IMR-90 (cell line): ENCODE results near the gene CKAP2L. TPM values are rescaled to one million over a fixed set of nuclear protein-coding genes. Genes with fewer than 3 reads are reported as not detected.

Experiments
- ATAC-seq: fragments of 200-7000 bp; cut with Tn5 transposase; 2 replicates; pipeline ENCODE4 v1.9.1; 2020; ENCODE audit warnings: low read depth, mild to moderate bottlenecking, moderate library complexity
- BruUV-seq: library from RNA; stranded (reverse); fragments of 400-500 nt; replicated peaks from 2 replicates; lab custom pipeline; 2021; lab: Mats Ljungman, UMichigan
- CTCF ChIA-PET: fragments of 300-600 bp; formaldehyde crosslinking; extraction: SDS; loops from one replicate; lab custom pipeline; 2021; ENCODE audit warnings: antibody characterized with exemption; lab: Yijun Ruan, JAX
- POLR2A ChIA-PET: fragments of 300-600 bp; sonication (Branson Sonifier 250); formaldehyde crosslinking; loops from one replicate; lab custom pipeline; 2022; ENCODE audit warnings: antibody characterized with exemption; ENCODE audit not compliant: unreplicated experiment; lab: Charles Lee
- DNase-seq: peaks from one replicate; pipeline ENCODE4 v3.0.0; 2013
- H2AFZ ChIP-seq: replicated peaks from 2 replicates; pipeline ENCODE3; 2013; ENCODE audit warnings: low read length, mild to moderate bottlenecking; ENCODE audit not compliant: poor library complexity
- H2AK5ac ChIP-seq: 2 replicates; pipeline ENCODE4 v1.6.1; 2013; ENCODE audit warnings: low read depth, low read length, inconsistent platforms
- H2AK9ac ChIP-seq: replicated peaks from 2 replicates; pipeline ENCODE3; 2013; ENCODE audit warnings: mild to moderate bottlenecking, low read depth, low read length, moderate library complexity; ENCODE audit not compliant: poor library complexity
- H2BK120ac ChIP-seq: 2 replicates; pipeline ENCODE4 v1.6.1; 2013; ENCODE audit warnings: low read depth, low read length, inconsistent platforms
- H2BK15ac ChIP-seq: 3 replicates; pipeline ENCODE4 v1.6.1; 2013; ENCODE audit warnings: low read depth, low read length, inconsistent platforms
- H2BK20ac ChIP-seq: 2 replicates; pipeline ENCODE4 v1.6.1; 2013; ENCODE audit warnings: low read depth, mild to moderate bottlenecking, inconsistent platforms, low read length, moderate library complexity
- H2BK5ac ChIP-seq: 2 replicates; pipeline ENCODE4 v1.6.1; 2013; ENCODE audit warnings: mild to moderate bottlenecking, low read depth, low read length, inconsistent platforms; ENCODE audit not compliant: poor library complexity, severe bottlenecking
- H3K14ac ChIP-seq: replicated peaks from 2 replicates; pipeline ENCODE4 v1.6.1; 2013; ENCODE audit warnings: low read depth, low read length, inconsistent platforms
- H3K18ac ChIP-seq: 2 replicates; pipeline ENCODE4 v1.6.1; 2013; ENCODE audit warnings: low read depth, low read length, control low read depth
- H3K23ac ChIP-seq: 2 replicates; pipeline ENCODE4 v1.6.1; 2013; ENCODE audit warnings: low read depth, low read length, inconsistent platforms
- H3K27ac ChIP-seq: 2 replicates; pipeline ENCODE4 v1.5.1; 2013; ENCODE audit warnings: mild to moderate bottlenecking, control low read depth, low read length; ENCODE audit not compliant: insufficient read depth
- H3K27me3 ChIP-seq: 2 replicates; pipeline ENCODE4 v1.6.1; 2013; ENCODE audit warnings: low read length; ENCODE audit not compliant: control insufficient read depth, insufficient read depth
- H3K36me3 ChIP-seq: 2 replicates; pipeline ENCODE4 v1.6.1; 2013; ENCODE audit warnings: low read length, mixed read lengths; ENCODE audit not compliant: control insufficient read depth, insufficient read depth
- H3K4ac ChIP-seq: 2 replicates; pipeline ENCODE4 v1.6.1; 2013; ENCODE audit warnings: low read depth, low read length, inconsistent platforms
- H3K4me1 ChIP-seq: 2 replicates; pipeline ENCODE4 v1.6.1; 2013; ENCODE audit warnings: low read length, mixed read lengths; ENCODE audit not compliant: control insufficient read depth, insufficient read depth
- H3K4me2 ChIP-seq: 2 replicates; pipeline ENCODE4 v1.6.1; 2013; ENCODE audit warnings: low read depth, mild to moderate bottlenecking, control low read depth, low read length, moderate library complexity
- H3K4me3 ChIP-seq: 2 replicates; pipeline ENCODE4 v1.5.1; 2013; ENCODE audit warnings: low read depth, mild to moderate bottlenecking, control low read depth, low read length, moderate library complexity; ENCODE audit not compliant: insufficient read depth
- H3K56ac ChIP-seq: 2 replicates; pipeline ENCODE4 v1.6.1; 2013; ENCODE audit warnings: low read length, inconsistent platforms; ENCODE audit not compliant: insufficient read depth; ENCODE audit errors: extremely low read depth
- H3K79me1 ChIP-seq, 2 experiments: 2 replicates each; pipeline ENCODE4 v1.6.1; 2013; ENCODE audit warnings: low read length in 2 of 2, inconsistent platforms in 1 of 2, low read depth in 1 of 2
- H3K9ac ChIP-seq: 2 replicates; pipeline ENCODE4 v1.6.1; 2013; ENCODE audit warnings: low read depth, low read length, control low read depth
- H3K9me1 ChIP-seq: 2 replicates; pipeline ENCODE4 v1.6.1; 2013; ENCODE audit warnings: low read length, inconsistent platforms; ENCODE audit not compliant: insufficient read depth
- H3K9me3 ChIP-seq: 2 replicates; pipeline ENCODE4 v1.6.1; 2013; ENCODE audit warnings: low read length; ENCODE audit not compliant: control insufficient read depth, insufficient read depth
- H4K20me1 ChIP-seq: 2 replicates; pipeline ENCODE4 v1.6.1; 2013; ENCODE audit warnings: low read length, inconsistent platforms; ENCODE audit not compliant: insufficient read depth
- H4K5ac ChIP-seq: 2 replicates; pipeline ENCODE4 v1.6.1; 2013; ENCODE audit warnings: mild to moderate bottlenecking, low read depth, low read length, control low read depth
- H4K8ac ChIP-seq, 2 experiments: 2 replicates each; pipeline ENCODE4 v1.6.1; 2013; ENCODE audit warnings: low read depth in 2 of 2, low read length in 2 of 2, control low read depth in 1 of 2, inconsistent platforms in 1 of 2
- H4K91ac ChIP-seq: 2 replicates; pipeline ENCODE4 v1.6.1; 2013; ENCODE audit warnings: low read depth, low read length, inconsistent platforms; ENCODE audit not compliant: insufficient read depth
- CEBPB ChIP-seq: IDR thresholded peaks from 2 replicates; pipeline ENCODE4 v1.6.1; 2012; ENCODE audit warnings: low read depth, low read length, improper control_type of control experiment
- MAZ ChIP-seq: IDR thresholded peaks from 2 replicates; pipeline ENCODE4 v1.6.1; 2012; ENCODE audit warnings: low read depth, mild to moderate bottlenecking, low read length, improper control_type of control experiment, moderate library complexity, borderline replicate concordance
- POLR2A ChIP-seq: IDR thresholded peaks from 2 replicates; pipeline ENCODE4 v1.6.1; 2012; ENCODE audit warnings: mild to moderate bottlenecking, low read depth, low read length
- RAD21 ChIP-seq: IDR thresholded peaks from 2 replicates; pipeline ENCODE4 v1.6.1; 2012; ENCODE audit warnings: low read length, improper control_type of control experiment
- RCOR1 ChIP-seq: IDR thresholded peaks from 2 replicates; pipeline ENCODE4 v1.6.1; 2012; ENCODE audit warnings: mild to moderate bottlenecking, low read length, improper control_type of control experiment; ENCODE audit not compliant: insufficient replicate concordance
- WGBS, 2 experiments: methylation state at CpG; one replicate each; pipeline versions ENCODE4 v1.1.5 to v1.1.7; 2013; ENCODE audit warnings: missing lambda C conversion rate in 2 of 2; ENCODE audit not compliant: insufficient read length in 1 of 2; ENCODE audit errors: extremely low coverage in 2 of 2; 5-methylcytosine and 5-hydroxymethylcytosine counted together
- dilution Hi-C: fragments of 300-500 bp; cut with HindIII; formaldehyde crosslinking; loops from one replicate; pipeline ENCODE4 v1.14.3; 2018; ENCODE audit warnings: low sequenced_read_pairs; ENCODE audit not compliant: unreplicated experiment
- in situ Hi-C: fragments of 300-500 bp; cut with MboI; formaldehyde crosslinking; loops from 3 replicates; pipeline ENCODE4 v1.14.3; 2019; ENCODE audit warnings: low sequenced_read_pairs, inconsistent platforms, mixed read lengths
- intact Hi-C: fragments of 100-400 bp; cut with micrococcal nuclease; formaldehyde crosslinking; loops from 2 replicates; pipeline ENCODE4 v1.10.0; 2022
- polyA plus RNA-seq, 3 experiments: library from polyadenylated mRNA; depleted of rRNA; stranded (reverse); fragments of >200 nt; gene quantifications; 2 replicates each; pipeline ENCODE4 v1.2.3, GENCODE V29; 2012; ENCODE audit warnings: low replicate concordance in 1 of 3
- total RNA-seq: library from RNA; depleted of rRNA; stranded (reverse); fragments of >200 nt; gene quantifications from 2 replicates; pipeline ENCODE4 v1.2.3, GENCODE V29; 2012

Gene CKAP2L
- total and polyA plus RNA-seq, 2 of the 4 experiments (the other 2 are of a cell fraction): 6.4 to 9.9 TPM

DNA sequence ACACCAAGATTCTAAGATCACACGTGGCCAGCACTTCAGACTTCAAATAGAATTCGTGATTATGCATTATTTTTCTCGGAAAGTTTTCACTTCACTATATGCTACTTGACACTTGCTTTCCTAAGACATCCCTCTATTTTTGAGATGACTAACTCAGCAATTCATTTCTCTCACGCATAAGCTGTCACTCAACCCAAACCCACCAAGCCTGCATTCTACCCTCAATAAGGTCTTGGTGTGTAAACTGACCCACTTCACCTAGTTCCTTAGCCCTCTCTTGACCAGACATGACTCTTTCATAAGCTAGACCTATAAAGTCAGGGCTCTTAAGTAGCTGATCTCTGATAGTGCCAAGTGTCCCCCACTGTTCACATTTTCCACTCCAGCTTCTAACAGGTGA lies 11.7 kb downstream of the CKAP2L start:
- Histone ChIP-seq H2AK5ac (no peak overlapping the region; the same call in 1 of the 2 replicates), H3K9me3 (no peaks in the 10 kb centered on the region), H3K23ac (peak overlapping the region; percentile 58; the same call in 1 of the 2 replicates), H3K27ac (no peak overlapping the region), H4K20me1 (no peaks in the 10 kb centered on the region), H3K4me2 (peak overlapping the region; percentile 77), H3K36me3 (peaks cover 2% of the 10 kb centered on the region; the same call in 1 of the 2 replicates), H4K91ac (no peak overlapping the region), H3K14ac (peak overlapping the region; percentile 57), H3K4me1 (peaks cover 10% of the 10 kb centered on the region), H3K9ac (no peak overlapping the region), H3K79me1 (peaks cover 53 to 60% of the 10 kb centered on the region in 2 experiments), H3K18ac (peak overlapping the region; percentile 51; the same call in 1 of the 2 replicates), H4K5ac (peak overlapping the region; percentile 52; the same call in 1 of the 2 replicates), H2BK15ac (no peak overlapping the region), H2AFZ (peak overlapping the region; percentile 76), H3K9me1 (peaks cover 6% of the 10 kb centered on the region), H2BK120ac (peak overlapping the region; percentile 70; the same call in 1 of the 2 replicates), H2BK20ac (peak overlapping the region; percentile 4; the same call in 1 of the 2 replicates), H3K4ac (peak overlapping the region; percentile 63), H3K4me3 (no peak overlapping the region), H4K8ac (peak overlapping the region in 1 of 2 experiments; percentile 79; a peak in 2 of 4 replicates), H2AK9ac (peak overlapping the region; percentile 80), H2BK5ac (peak overlapping the region; percentile 66), H3K56ac (no peak overlapping the region), H3K27me3 (no peaks in the 10 kb centered on the region)
- no peak for ATAC-seq
- TF ChIP-seq POLR2A (no peak), CEBPB (no peak), MAZ (no peak), RAD21 (no peak), RCOR1 (no peak)
- ChIA-PET CTCF (interaction anchor here (0.8 to 5.0 kb wide), 4 partner anchors 133 to 207 kb away, joined by 5 to 90 read pairs (median 16); no protein-coding TSS in a partner anchor), POLR2A (no interaction called here)
- intact Hi-C loops: no loop called here
- no peak for DNase-seq
- BruUV-seq: no TSS peak
- 72% methylated on average over 4 of the region's 4 CpGs; no CpG with 5 or more reads in 1 of the 2 experiments for WGBS, 2 experiments
- dilution Hi-C loops: no loop called here
- in situ Hi-C loops: loop anchor here (5.0 to 10.0 kb wide), 2 partner anchors 122 to 195 kb away; no protein-coding TSS in a partner anchor
